Neural progenitor cell (in vitro differentiated cells): ENCODE measurements around the gene SLC17A7.

ENCODE experiments used
- CTCF ChIP-seq: fragments of 200-600 bp; sonication (generic); IDR thresholded peaks from 2 replicates; pipeline ENCODE4 v1.5.1; 2017; ENCODE audit warnings: antibody characterized with exemption, mild to moderate bottlenecking
- EZH2 ChIP-seq: fragments of 200-600 bp; sonication (generic); IDR thresholded peaks from 2 replicates; pipeline ENCODE4 v1.6.1; 2017; ENCODE audit warnings: antibody characterized with exemption, mild to moderate bottlenecking, moderate library complexity
- EZH2phosphoT487 ChIP-seq: fragments of 200-600 bp; sonication (generic); IDR thresholded peaks from 2 replicates; pipeline ENCODE4 v1.6.1; 2017; ENCODE audit warnings: antibody characterized with exemption

- no peak for TF ChIP-seq CTCF
- no peak for TF ChIP-seq EZH2phosphoT487
- no peak for TF ChIP-seq EZH2
These were observed 33.8 kb downstream of the SLC17A7 start for GRCh38 chr19:49407482-49408015.
